Muscle of leg (tissue), 11 donors: Measurements from ENCODE around the gene PDSS1. TPM values are rescaled to one million over a fixed set of nuclear protein-coding genes. Genes with fewer than 3 reads are reported as not detected.
"Not testable (repeated sequence)": the region's sequence is repeated elsewhere in the genome, so short reads cannot be mapped to it uniquely, and the experiment has no call there.

Experiments
- DNase-seq: peaks from one replicate; pipeline ENCODE4 v3.0.0; 2013
- H3K27ac ChIP-seq: one replicate; pipeline ENCODE4 v1.5.1; 2013; ENCODE audit warnings: mild to moderate bottlenecking, low read length, control low read depth
- H3K27me3 ChIP-seq: one replicate; pipeline ENCODE4 v1.6.1; 2013; ENCODE audit warnings: low read length; ENCODE audit not compliant: control insufficient read depth, insufficient read depth
- H3K36me3 ChIP-seq: one replicate; pipeline ENCODE4 v1.6.1; 2013; ENCODE audit warnings: low read length; ENCODE audit not compliant: control insufficient read depth, insufficient read depth
- H3K4me1 ChIP-seq: one replicate; pipeline ENCODE4 v1.6.1; 2013; ENCODE audit warnings: low read length; ENCODE audit not compliant: control insufficient read depth, insufficient read depth
- H3K4me3 ChIP-seq: one replicate; pipeline ENCODE4 v1.5.1; 2013; ENCODE audit warnings: low read length, control low read depth
- H3K9me3 ChIP-seq: replicated peaks from 2 replicates; pipeline ENCODE4 v1.6.1; 2013; ENCODE audit warnings: low read depth, low read length; ENCODE audit not compliant: control insufficient read depth
- WGBS: methylation state at CpG from one replicate; pipeline ENCODE4 v1.1.5; 2013; ENCODE audit warnings: missing lambda C conversion rate; ENCODE audit not compliant: insufficient coverage; 5-methylcytosine and 5-hydroxymethylcytosine counted together
- polyA plus RNA-seq, 8 donors: library from polyadenylated mRNA; unstranded; fragments of 120-200 nt; gene quantifications; one replicate each; pipeline versions ENCODE4 v1.2.1 to v1.2.3, GENCODE V29; 2013; ENCODE audit warnings: inconsistent platforms in 1 of 8, low replicate concordance in 1 of 8; ENCODE audit not compliant: insufficient read length in 8 of 8, insufficient read depth in 1 of 8
- total RNA-seq: library from RNA; stranded (reverse); fragments of 120-200 nt; gene quantifications from one replicate; pipeline ENCODE4 v1.2.4, GENCODE V29; 2013

The PDSS1 gene
- total and polyA plus RNA-seq, 9 donors, result 7.1 to 10.1 (median 8.4) TPM

DNA sequence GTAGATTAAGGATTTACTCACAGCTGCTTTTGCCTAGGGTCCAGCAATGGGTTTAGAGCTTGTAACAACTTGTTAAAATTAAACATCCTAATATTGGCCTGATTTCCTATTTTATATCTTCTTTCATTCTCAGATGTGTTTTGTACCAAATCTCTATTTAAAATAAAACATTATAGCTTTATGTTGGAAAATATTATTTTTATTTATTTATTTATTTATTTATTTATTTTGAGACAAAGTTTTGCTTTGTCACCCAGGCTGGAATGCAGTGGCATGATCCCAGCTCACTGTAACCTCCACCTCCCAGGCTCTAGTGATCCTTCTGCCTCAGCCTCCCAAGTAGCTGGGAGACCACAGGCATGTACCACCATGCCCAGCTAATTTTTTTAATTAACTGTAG, 17.9 kb upstream of the PDSS1 start:
- Histone ChIP-seq H3K4me3 (no peak overlapping the region), H3K36me3 (no peaks in the 10 kb centered on the region), H3K27me3 (peaks cover 2% of the 10 kb centered on the region), H3K9me3 (no peaks in the 10 kb centered on the region), H3K4me1 (no peaks in the 10 kb centered on the region), H3K27ac (no peak overlapping the region)
- no peak for DNase-seq

GRCh38 chr10:26681076-26681475, 16.4 kb upstream of the PDSS1 start:
- Histone ChIP-seq H3K4me3 (no peak overlapping the region), H3K27ac (no peak overlapping the region), H3K27me3 (peaks cover 2% of the 10 kb centered on the region), H3K4me1 (no peaks in the 10 kb centered on the region), H3K9me3 (no peaks in the 10 kb centered on the region), H3K36me3 (no peaks in the 10 kb centered on the region)
- WGBS, result no CpG with 5 or more reads among the region's 1 CpG
- no peak for DNase-seq

DNA sequence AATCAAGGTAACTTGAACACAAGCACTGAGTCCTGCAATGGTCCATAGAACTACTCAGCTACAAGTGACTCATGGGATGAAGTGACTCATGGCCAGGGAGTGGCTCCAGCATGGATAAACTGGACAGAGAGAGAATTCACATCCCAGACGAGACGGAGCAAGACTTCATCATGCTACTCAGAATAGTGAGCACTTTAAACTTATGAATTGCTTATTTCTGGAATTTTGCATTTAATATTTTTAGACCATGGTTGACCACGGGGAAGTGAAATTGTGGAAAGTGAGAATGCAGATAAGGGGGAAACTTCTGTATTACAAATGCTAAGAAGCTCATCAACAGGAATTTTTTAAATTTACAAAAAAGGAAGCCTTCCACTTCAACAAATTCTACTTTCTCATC, 15.5 kb upstream of the PDSS1 start:
- not testable (repeated sequence) for H3K9me3 ChIP-seq, H3K27me3 ChIP-seq, DNase-seq, H3K4me1 ChIP-seq, H3K36me3 ChIP-seq, H3K27ac ChIP-seq, H3K4me3 ChIP-seq
- no CpG with 5 or more reads among the region's 3 CpGs for WGBS

- Histone ChIP-seq H3K4me1 (no peaks in the 10 kb centered on the region), H3K27ac (no peak overlapping the region), H3K9me3 (no peaks in the 10 kb centered on the region), H3K27me3 (peaks cover 4% of the 10 kb centered on the region), H3K4me3 (no peak overlapping the region), H3K36me3 (no peaks in the 10 kb centered on the region)
- no CpG with 5 or more reads among the region's 6 CpGs for WGBS
- no peak for DNase-seq
Observed at GRCh38 chr10:26682931-26683330, 14.6 kb upstream of the PDSS1 start.

DNA sequence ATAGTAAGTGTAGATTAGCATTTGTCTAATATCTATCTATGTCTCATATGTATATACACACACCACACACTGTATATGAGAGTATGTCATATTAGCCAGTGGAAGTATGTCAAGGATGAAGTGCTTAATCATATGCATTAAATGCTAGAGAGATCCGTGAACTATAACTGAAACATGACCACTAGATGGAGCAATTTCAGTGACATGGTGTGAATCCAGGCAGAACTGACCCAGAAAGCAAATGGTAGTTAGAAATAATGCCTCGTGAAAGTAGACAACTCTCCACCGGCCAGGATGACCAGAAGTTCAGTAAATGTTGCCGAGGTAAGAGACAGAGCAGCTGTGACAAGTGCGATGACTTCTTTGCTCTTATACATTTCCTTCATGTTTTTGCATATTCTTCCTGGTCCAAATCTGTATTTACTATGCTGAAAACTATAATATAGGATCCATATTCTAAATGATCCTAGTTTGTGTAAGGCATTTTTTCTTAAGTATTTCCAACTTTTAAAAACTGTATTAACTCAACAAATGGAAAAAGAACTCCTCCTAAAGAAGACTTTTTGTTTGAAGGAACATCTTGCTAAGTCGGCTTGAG, 12.7 kb upstream of the PDSS1 start:
- H3K27ac ChIP-seq, H3K27me3 ChIP-seq, H3K4me3 ChIP-seq, H3K36me3 ChIP-seq, H3K9me3 ChIP-seq, H3K4me1 ChIP-seq: not testable (repeated sequence)
- WGBS, result 20% methylated on average over 1 of the region's 6 CpGs
- DNase-seq, result peak; percentile 24

DNA sequence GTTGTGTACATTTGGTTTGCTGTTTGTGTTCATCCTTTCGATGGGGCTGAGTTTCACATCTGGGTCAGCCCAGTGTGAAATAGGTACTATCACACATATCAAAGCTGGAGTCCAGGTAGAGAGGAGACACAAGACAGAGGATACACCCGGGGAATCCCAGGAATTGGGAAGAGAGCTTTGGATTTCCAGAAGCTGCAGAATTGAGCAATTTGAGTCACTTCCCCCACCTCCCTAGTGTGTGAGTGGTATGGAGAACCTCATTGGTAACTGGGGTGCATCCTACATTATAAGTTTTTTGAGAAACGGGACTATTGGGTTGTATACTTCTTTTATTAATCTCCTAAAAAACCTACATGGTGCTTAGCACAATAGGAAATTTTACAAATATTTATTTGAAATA, 12.1 kb upstream of the PDSS1 start:
- no peak overlapping the region for H3K4me3 ChIP-seq

DNA sequence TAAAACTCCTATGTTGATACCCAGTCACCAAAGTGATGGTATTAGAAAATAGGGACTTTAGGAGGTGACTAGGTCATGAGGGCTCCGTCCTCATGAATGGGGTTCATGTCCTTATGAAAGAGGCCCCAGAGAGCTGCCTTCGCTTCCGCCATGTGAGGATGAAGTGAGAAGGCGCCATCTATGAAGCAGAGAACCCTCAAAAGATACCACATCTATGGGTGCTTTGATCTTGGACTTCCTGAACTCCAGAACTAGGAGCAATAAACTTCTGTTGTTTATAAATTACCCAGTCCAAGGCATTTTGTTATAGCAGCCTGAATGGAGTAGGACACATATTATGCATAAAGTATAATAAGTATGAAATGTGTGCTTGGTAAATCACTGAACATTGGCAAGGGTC, 8.1 kb upstream of the PDSS1 start:
- DNase-seq, result no peak
- no peak overlapping the region for H3K27ac ChIP-seq
- no peaks in the 10 kb centered on the region for H3K36me3 ChIP-seq
- no peaks in the 10 kb centered on the region for H3K9me3 ChIP-seq
- H3K4me1 ChIP-seq, result no peaks in the 10 kb centered on the region
- H3K4me3 ChIP-seq, result no peak overlapping the region
- H3K27me3 ChIP-seq, result peaks cover 7% of the 10 kb centered on the region
- 90% methylated on average over 3 of the region's 4 CpGs for WGBS

More for the DNA sequence above, 12.1 kb upstream of the PDSS1 start:
- Histone ChIP-seq H3K9me3 (no peaks in the 10 kb centered on the region), H3K27me3 (peaks cover 4% of the 10 kb centered on the region), H3K4me1 (no peaks in the 10 kb centered on the region), H3K36me3 (no peaks in the 10 kb centered on the region), H3K27ac (no peak overlapping the region)
- WGBS, result no CpG with 5 or more reads among the region's 3 CpGs
- no peak for DNase-seq

- Histone ChIP-seq H3K9me3 (no peaks in the 10 kb centered on the region), H3K4me3 (no peak overlapping the region), H3K36me3 (no peaks in the 10 kb centered on the region), H3K27ac (no peak overlapping the region), H3K27me3 (peaks cover 9% of the 10 kb centered on the region), H3K4me1 (no peaks in the 10 kb centered on the region)
- no peak for DNase-seq
- WGBS, result 40% methylated on average over 2 of the region's 6 CpGs
Observed at GRCh38 chr10:26690731-26691475, 6.6 kb upstream of the PDSS1 start.

GRCh38 chr10:26694536-26694935, 3.0 kb upstream of the PDSS1 start:
- H3K4me3 ChIP-seq, DNase-seq, H3K9me3 ChIP-seq, H3K27me3 ChIP-seq, H3K27ac ChIP-seq, H3K36me3 ChIP-seq: not testable (repeated sequence)
- peaks cover 12% of the 10 kb centered on the region for H3K4me1 ChIP-seq
- WGBS, result no CpG with 5 or more reads among the region's 4 CpGs

- Histone ChIP-seq H3K27ac (peak overlapping the region; percentile 62), H3K9me3 (no peaks in the 10 kb centered on the region), H3K4me1 (peaks cover 12% of the 10 kb centered on the region), H3K36me3 (no peaks in the 10 kb centered on the region), H3K4me3 (peak overlapping the region; percentile 93), H3K27me3 (peaks cover 4% of the 10 kb centered on the region)
- DNase-seq, result no peak
- WGBS, result 28% methylated on average over 6 of the region's 11 CpGs
Observed at GRCh38 chr10:26696786-26697162, 727 bp upstream of the PDSS1 start.
